HEK293T (cell line): ENCODE data around the gene SLX4.

Source experiments
- CTCF ChIA-PET: fragments of 350-600 bp; formaldehyde crosslinking; extraction: SDS; loops from one replicate; lab custom pipeline; 2021; ENCODE audit warnings: antibody characterized with exemption, inconsistent platforms; lab: Yijun Ruan, JAX
- POLR2A ChIA-PET: fragments of 350-600 bp; formaldehyde crosslinking; extraction: SDS; loops from one replicate; lab custom pipeline; 2020; ENCODE audit warnings: antibody characterized with exemption, inconsistent platforms; lab: Yijun Ruan, JAX
- DNase-seq: peaks from one replicate; pipeline ENCODE4 v3.0.0; 2012; ENCODE audit warnings: mixed read lengths; ENCODE audit errors: extremely low spot score
- ARNT ChIP-seq: fragments of 450-650 bp; IDR thresholded peaks from 2 replicates; pipeline ENCODE4 v1.6.1; 2017; ENCODE audit warnings: mild to moderate bottlenecking
- BHLHE40 ChIP-seq: fragments of 450-650 bp; IDR thresholded peaks from 2 replicates; pipeline ENCODE4 v1.6.1; 2016; ENCODE audit warnings: mild to moderate bottlenecking, moderate library complexity, borderline replicate concordance
- CTBP1 ChIP-seq: fragments of 450-650 bp; IDR thresholded peaks from 2 replicates; pipeline ENCODE4 v1.6.1; 2016; ENCODE audit warnings: borderline replicate concordance
- ELF4 ChIP-seq: fragments of 450-650 bp; IDR thresholded peaks from 2 replicates; pipeline ENCODE4 v1.6.1; 2017; ENCODE audit warnings: antibody characterized with exemption
- FOXA1 ChIP-seq: fragments of 450-650 bp; IDR thresholded peaks from 2 replicates; pipeline ENCODE4 v1.6.1; 2016; ENCODE audit warnings: mild to moderate bottlenecking
- FOXK2 ChIP-seq: fragments of 450-650 bp; IDR thresholded peaks from 2 replicates; pipeline ENCODE4 v1.6.1; 2016; ENCODE audit warnings: mild to moderate bottlenecking
- FOXM1 ChIP-seq: fragments of 450-650 bp; IDR thresholded peaks from 2 replicates; pipeline ENCODE4 v1.6.1; 2017; ENCODE audit warnings: mild to moderate bottlenecking, borderline replicate concordance
- HDGF ChIP-seq: fragments of 450-650 bp; IDR thresholded peaks from 2 replicates; pipeline ENCODE4 v1.6.1; 2017; ENCODE audit warnings: antibody characterized with exemption, borderline replicate concordance
- L3MBTL2 ChIP-seq: fragments of 450-650 bp; conservative IDR thresholded peaks from 2 replicates; pipeline ENCODE4 v1.6.1; 2016; ENCODE audit warnings: mild to moderate bottlenecking
- LEF1 ChIP-seq: fragments of 450-650 bp; IDR thresholded peaks from 2 replicates; pipeline ENCODE4 v1.6.1; 2017; ENCODE audit warnings: mild to moderate bottlenecking, borderline replicate concordance
- NFRKB ChIP-seq: fragments of 450-650 bp; IDR thresholded peaks from 2 replicates; pipeline ENCODE4 v1.6.1; 2016; ENCODE audit warnings: mild to moderate bottlenecking, moderate library complexity
- SP1 ChIP-seq: fragments of 450-650 bp; IDR thresholded peaks from 2 replicates; pipeline ENCODE4 v1.6.1; 2017
- SUZ12 ChIP-seq: fragments of 450-650 bp; IDR thresholded peaks from 2 replicates; pipeline ENCODE4 v1.6.1; 2016; ENCODE audit warnings: mild to moderate bottlenecking
- TARDBP ChIP-seq: fragments of 450-650 bp; IDR thresholded peaks from 2 replicates; pipeline ENCODE4 v1.6.1; 2016
- ZNF384 ChIP-seq: fragments of 450-650 bp; IDR thresholded peaks from 2 replicates; pipeline ENCODE4 v1.6.1; 2016
- TF ChIP-seq, protein P1 (sequence below): fragments of 450-650 bp; IDR thresholded peaks from 2 replicates; pipeline ENCODE4 v1.6.1; 2016

The SLX4 gene

DNA sequence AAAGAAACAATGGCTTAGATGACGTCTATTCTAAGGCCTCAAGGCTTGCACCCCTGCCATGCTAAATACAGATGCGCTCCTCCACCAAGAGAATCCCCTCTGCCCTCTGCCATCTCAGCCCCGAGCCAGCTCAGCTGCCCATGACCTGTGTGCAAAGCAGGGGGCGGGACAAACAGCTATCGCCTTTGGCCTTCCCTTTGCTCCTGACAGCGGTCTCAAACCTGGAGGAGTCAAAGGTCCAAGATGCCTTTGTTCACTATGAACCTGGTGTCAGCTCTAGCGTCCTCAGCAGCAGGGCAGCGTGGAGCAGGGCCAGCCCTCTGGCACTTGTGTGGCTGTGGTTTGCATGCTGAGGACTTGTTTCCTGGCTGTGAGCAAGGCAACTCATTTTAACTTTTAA lies 12.3 kb downstream of the SLX4 start:
- TF ChIP-seq FOXM1 (no peak), CTBP1 (no peak)
- TF ChIP-seq, protein P1, sequence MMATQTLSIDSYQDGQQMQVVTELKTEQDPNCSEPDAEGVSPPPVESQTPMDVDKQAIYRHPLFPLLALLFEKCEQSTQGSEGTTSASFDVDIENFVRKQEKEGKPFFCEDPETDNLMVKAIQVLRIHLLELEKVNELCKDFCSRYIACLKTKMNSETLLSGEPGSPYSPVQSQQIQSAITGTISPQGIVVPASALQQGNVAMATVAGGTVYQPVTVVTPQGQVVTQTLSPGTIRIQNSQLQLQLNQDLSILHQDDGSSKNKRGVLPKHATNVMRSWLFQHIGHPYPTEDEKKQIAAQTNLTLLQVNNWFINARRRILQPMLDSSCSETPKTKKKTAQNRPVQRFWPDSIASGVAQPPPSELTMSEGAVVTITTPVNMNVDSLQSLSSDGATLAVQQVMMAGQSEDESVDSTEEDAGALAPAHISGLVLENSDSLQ, result no peak
- ChIA-PET CTCF (interaction anchor here (0.6 kb wide), 2 partner anchors 32 to 38 kb away, joined by 3 to 4 read pairs; no protein-coding TSS in a partner anchor), POLR2A (no interaction called here)
- no peak for DNase-seq

DNA sequence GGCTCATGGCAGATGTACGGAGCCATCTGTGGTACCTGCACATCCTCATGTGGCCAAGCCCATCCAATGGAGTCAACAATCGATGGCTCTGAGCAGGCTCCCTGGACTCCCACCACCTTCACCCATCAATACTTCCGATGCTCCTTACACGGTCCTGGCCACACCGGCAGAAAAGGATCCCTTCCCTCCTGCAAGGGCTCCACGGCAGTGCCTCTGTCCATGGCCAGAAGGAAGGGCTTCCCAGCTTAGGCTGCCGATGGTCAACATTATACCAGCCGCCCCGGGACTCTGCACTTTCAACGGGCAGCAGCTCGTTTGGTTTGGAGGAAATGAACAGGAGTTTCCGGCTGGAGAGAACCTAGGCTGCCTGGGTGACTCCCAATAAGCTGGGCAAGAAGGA lies 13.2 kb downstream of the SLX4 start:
- no peak for DNase-seq
- ChIA-PET CTCF (interaction anchor here (0.6 kb wide), 1 partner anchor 31 kb away, joined by 4 read pairs; no protein-coding TSS in a partner anchor), POLR2A (no interaction called here)
- TF ChIP-seq SUZ12 (no peak), BHLHE40 (no peak), LEF1 (no peak), ARNT (no peak), HDGF (no peak), CTBP1 (no peak), L3MBTL2 (no peak), TARDBP (no peak), FOXM1 (no peak), SP1 (no peak), NFRKB (no peak), FOXK2 (no peak), ZNF384 (no peak)
- TF ChIP-seq, protein P1, result no peak

DNA sequence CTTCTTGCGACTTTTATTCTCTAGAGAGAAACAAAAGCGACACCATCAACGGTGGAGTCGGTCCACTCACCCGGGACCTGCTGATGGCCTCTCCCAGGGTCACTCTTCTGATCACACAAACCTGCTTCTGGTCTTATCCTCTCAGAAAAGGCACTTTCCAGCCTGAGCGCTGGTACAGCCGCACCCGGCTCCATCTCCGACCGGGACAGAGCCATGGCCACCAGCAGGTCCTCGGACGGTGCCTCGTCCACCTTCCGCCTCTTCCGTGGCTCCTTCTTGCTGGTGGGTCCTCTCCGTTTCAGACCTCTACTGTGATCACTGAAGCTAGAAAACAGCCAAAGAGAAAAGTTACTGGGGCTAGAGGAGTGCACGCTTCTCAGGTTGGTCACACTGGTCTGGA lies 13.7 kb downstream of the SLX4 start:
- CTCF ChIA-PET, result no interaction called here
- POLR2A ChIA-PET, result no interaction called here
- TF ChIP-seq, protein P1, result no peak
- TF ChIP-seq HDGF (no peak), SUZ12 (no peak), FOXM1 (no peak), LEF1 (no peak), SP1 (no peak), NFRKB (no peak), ZNF384 (no peak), CTBP1 (no peak), ELF4 (no peak), FOXK2 (no peak), TARDBP (no peak), FOXA1 (no peak), L3MBTL2 (no peak), BHLHE40 (no peak), ARNT (no peak)
- no peak for DNase-seq

DNA sequence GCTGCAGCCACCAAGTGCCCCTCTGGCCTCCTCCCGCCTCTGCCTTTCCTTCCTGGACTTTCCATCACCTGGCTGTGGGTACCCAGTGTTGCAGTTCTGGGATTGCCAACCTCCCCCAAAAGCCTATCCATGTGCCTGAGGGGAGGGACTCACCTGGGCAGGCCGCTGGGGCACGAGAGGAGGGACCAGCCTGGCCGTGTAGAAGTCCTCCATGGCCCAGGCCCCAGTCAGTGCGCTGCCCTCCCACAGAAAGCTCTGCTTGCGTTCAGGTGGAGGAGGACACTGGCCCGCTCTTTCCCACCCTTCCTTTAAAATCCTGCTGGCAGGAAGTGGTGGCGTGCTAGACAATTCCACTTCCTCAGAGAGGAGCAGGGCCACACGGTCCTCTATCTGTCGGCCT lies 14.2 kb downstream of the SLX4 start:
- ChIA-PET CTCF (no interaction called here), POLR2A (no interaction called here)
- DNase-seq, result no peak
- no peak for TF ChIP-seq FOXM1
- TF ChIP-seq HDGF, result no peak
- TF ChIP-seq, protein P1, result no peak
- TF ChIP-seq ARNT, result no peak
- TF ChIP-seq CTBP1, result no peak
- no peak for TF ChIP-seq BHLHE40
- TF ChIP-seq SP1, result no peak
- no peak for TF ChIP-seq NFRKB
- no peak for TF ChIP-seq L3MBTL2
- no peak for TF ChIP-seq FOXA1
- TF ChIP-seq ELF4, result no peak
- no peak for TF ChIP-seq LEF1
- no peak for TF ChIP-seq ZNF384
- TF ChIP-seq FOXK2, result no peak
- TF ChIP-seq TARDBP, result no peak

DNA sequence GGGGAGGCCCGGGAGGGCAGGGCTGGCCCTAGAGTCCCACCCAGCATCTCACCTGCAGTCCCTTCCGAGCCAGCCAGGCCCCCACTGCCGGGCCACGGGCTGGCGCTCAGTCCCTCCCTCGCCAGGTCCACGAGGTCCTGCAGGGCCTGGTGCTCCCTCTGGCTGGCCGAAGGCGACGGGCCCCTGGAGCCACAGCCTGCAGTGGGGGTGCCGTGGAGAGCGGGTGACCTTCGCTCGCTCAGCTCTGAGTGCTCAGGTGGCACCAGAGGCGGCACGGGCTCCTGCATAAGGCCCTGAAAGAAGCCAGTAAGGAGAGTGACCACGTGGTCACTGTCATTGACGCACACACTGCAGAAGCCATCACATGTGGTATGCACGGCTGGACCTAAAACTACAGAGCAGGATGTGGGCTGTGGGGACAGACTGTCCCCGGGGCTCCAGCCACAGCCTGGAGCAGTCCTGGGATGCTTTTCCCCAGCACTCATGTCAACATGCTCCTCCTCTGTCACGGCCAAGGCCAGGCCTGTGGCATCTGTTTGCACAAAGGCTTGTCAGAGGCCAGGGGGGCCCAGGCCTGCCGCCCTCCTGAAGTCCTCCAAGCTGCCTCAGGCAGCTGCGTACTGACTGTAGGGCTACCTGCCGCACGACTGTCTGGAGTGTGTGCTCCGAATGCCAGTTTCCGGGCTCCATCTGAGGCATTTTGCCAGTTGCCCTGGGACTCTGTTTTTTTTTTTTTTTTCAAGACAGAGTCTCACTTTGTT lies 15.1 kb downstream of the SLX4 start:
- TF ChIP-seq CTBP1, result no peak
- TF ChIP-seq FOXK2, result no peak
- TF ChIP-seq TARDBP, result no peak
- no peak for TF ChIP-seq HDGF
- TF ChIP-seq SUZ12, result no peak
- TF ChIP-seq ARNT, result no peak
- no peak for TF ChIP-seq BHLHE40
- no peak for TF ChIP-seq L3MBTL2
- no peak for TF ChIP-seq ZNF384
- no peak for TF ChIP-seq LEF1
- TF ChIP-seq ELF4, result no peak
- TF ChIP-seq SP1, result no peak
- TF ChIP-seq, protein P1, result no peak
- TF ChIP-seq FOXA1, result no peak
- TF ChIP-seq FOXM1, result no peak
- no peak for TF ChIP-seq NFRKB
- ChIA-PET POLR2A (no interaction called here), CTCF (no interaction called here)
- DNase-seq, result no peak
